PC-9 (cell line): ENCODE data around the gene SFT2D1. TPM values are rescaled to one million over a fixed set of nuclear protein-coding genes. Genes with fewer than 3 reads are reported as not detected.

ENCODE experiments used
- BruUV-seq: library from RNA; stranded (reverse); fragments of 400-500 nt; replicated peaks from 2 replicates; lab custom pipeline; 2021; lab: Mats Ljungman, UMichigan
- CTCF ChIA-PET: fragments of 300-600 bp; sonication (Branson Sonifier 250); formaldehyde crosslinking; loops from one replicate; lab custom pipeline; 2022; ENCODE audit warnings: antibody characterized with exemption; lab: Charles Lee
- POLR2A ChIA-PET: fragments of 300-600 bp; sonication (Branson Sonifier 250); formaldehyde crosslinking; loops from one replicate; lab custom pipeline; 2022; ENCODE audit warnings: antibody characterized with exemption; ENCODE audit not compliant: unreplicated experiment; lab: Charles Lee
- DNase-seq, 2 experiments: peaks; one replicate each; pipeline versions ENCODE4 v3.0.0 to v3.0.0-alpha.2; 2015 to 2022; ENCODE audit warnings: mixed read lengths in 1 of 2
- H2AFZ ChIP-seq: fragments of 200-600 bp; sonication (generic); 2 replicates; pipeline ENCODE4 v1.8.1; 2017; ENCODE audit warnings: antibody characterized with exemption
- H3F3A ChIP-seq: fragments of 200-600 bp; sonication (generic); 2 replicates; pipeline ENCODE4 v1.8.1; 2017; ENCODE audit warnings: antibody characterized with exemption, mild to moderate bottlenecking, low read depth; ENCODE audit not compliant: insufficient read depth
- H3K27ac ChIP-seq: fragments of 200-600 bp; sonication (generic); 2 replicates; pipeline ENCODE4 v1.6.1; 2016; ENCODE audit warnings: mixed run types
- H3K27me3 ChIP-seq: fragments of 200-600 bp; sonication (generic); 2 replicates; pipeline ENCODE4 v1.6.1; 2016; ENCODE audit warnings: low read depth, mixed run types; ENCODE audit not compliant: insufficient read depth
- H3K36me3 ChIP-seq: fragments of 200-600 bp; sonication (generic); 2 replicates; pipeline ENCODE4 v1.6.1; 2016; ENCODE audit warnings: low read depth, mixed run types
- H3K4me1 ChIP-seq: fragments of 200-600 bp; sonication (generic); replicated peaks from 2 replicates; pipeline ENCODE4 v1.6.1; 2016; ENCODE audit warnings: mixed run types; ENCODE audit not compliant: insufficient read depth
- H3K4me2 ChIP-seq: fragments of 200-600 bp; sonication (generic); 2 replicates; pipeline ENCODE4 v1.6.1; 2017; ENCODE audit warnings: mixed run types
- H3K4me3 ChIP-seq: fragments of 200-600 bp; sonication (generic); 2 replicates; pipeline ENCODE4 v1.6.1; 2016; ENCODE audit warnings: mixed run types
- H3K79me2 ChIP-seq: fragments of 200-600 bp; sonication (generic); 2 replicates; pipeline ENCODE4 v1.6.1; 2017; ENCODE audit warnings: low read depth, mixed run types
- H3K9me2 ChIP-seq: fragments of 200-600 bp; sonication (generic); 2 replicates; pipeline ENCODE4 v1.8.1; 2017; ENCODE audit warnings: mild to moderate bottlenecking; ENCODE audit not compliant: insufficient read depth
- H3K9me3 ChIP-seq: fragments of 200-600 bp; sonication (generic); 2 replicates; pipeline ENCODE4 v1.8.1; 2016; ENCODE audit warnings: low read depth; ENCODE audit not compliant: insufficient read depth
- H4K20me1 ChIP-seq: fragments of 200-600 bp; sonication (generic); 2 replicates; pipeline ENCODE4 v1.8.1; 2017; ENCODE audit not compliant: insufficient read depth
- CTCF ChIP-seq: fragments of 200-600 bp; sonication (generic); conservative IDR thresholded peaks from 2 replicates; pipeline ENCODE4 v1.6.1; 2017; ENCODE audit warnings: mixed run types, antibody characterized with exemption, mild to moderate bottlenecking, moderate library complexity
- EZH2 ChIP-seq: fragments of 200-600 bp; sonication (generic); IDR thresholded peaks from 2 replicates; pipeline ENCODE4 v1.8.0; 2017; ENCODE audit warnings: antibody characterized with exemption, low read depth
- intact Hi-C: fragments of 100-400 bp; cut with micrococcal nuclease; formaldehyde crosslinking; loops from one replicate; pipeline ENCODE4 v1.10.0; 2022; ENCODE audit not compliant: unreplicated experiment
- total RNA-seq: library from RNA; stranded (reverse); gene quantifications from 2 replicates; pipeline ENCODE4 v1.2.3, GENCODE V29; 2021

SFT2D1 gene
- total RNA-seq, 1 experiment from 2014 or later: 39.9 TPM

GRCh38 chr6:166308769-166309589 lies 33.4 kb downstream of the SFT2D1 start:
- CTCF ChIA-PET: no interaction called here
- no peak overlapping the region for H3K27ac ChIP-seq
- POLR2A ChIA-PET: no interaction called here
- TF ChIP-seq EZH2: no peak
- TF ChIP-seq CTCF: no peak
- H3K9me3 ChIP-seq: no peaks in the 10 kb centered on the region
- no peak overlapping the region for H3K4me3 ChIP-seq
- no peaks in the 10 kb centered on the region for H3K79me2 ChIP-seq
- no peak overlapping the region for H2AFZ ChIP-seq
- H4K20me1 ChIP-seq: no peaks in the 10 kb centered on the region
- no peaks in the 10 kb centered on the region; the same call in 1 of the 2 replicates for H3K27me3 ChIP-seq
- H3F3A ChIP-seq: no peaks in the 10 kb centered on the region
- no peaks in the 10 kb centered on the region for H3K4me1 ChIP-seq
- intact Hi-C loops: no loop called here
- no peak for DNase-seq
- no peak overlapping the region for H3K4me2 ChIP-seq
- H3K9me2 ChIP-seq: no peaks in the 10 kb centered on the region
- H3K36me3 ChIP-seq: no peaks in the 10 kb centered on the region
- BruUV-seq: no TSS peak

- Histone ChIP-seq H3K4me3 (no peak within 1 kb of the TSS), H3K27me3 (peaks cover 7% of the 10 kb centered on the region), H3K4me1 (no peaks in the 10 kb centered on the region), H3K79me2 (no peaks in the 10 kb centered on the region), H4K20me1 (no peaks in the 10 kb centered on the region), H3K27ac (no peak within 1 kb of the TSS), H3K9me3 (no peaks in the 10 kb centered on the region), H3K9me2 (no peaks in the 10 kb centered on the region), H3K4me2 (no peak within 1 kb of the TSS), H2AFZ (no peak within 1 kb of the TSS), H3K36me3 (no peaks in the 10 kb centered on the region), H3F3A (no peaks in the 10 kb centered on the region)
- DNase-seq: no peak
- intact Hi-C loops: no loop called here
- BruUV-seq: no TSS peak
- no peak for TF ChIP-seq CTCF
- CTCF ChIA-PET: no interaction called here
- POLR2A ChIA-PET: no interaction called here
These were observed 34.1 kb downstream of the SFT2D1 start, which contains the start of gene PRR18 for GRCh38 chr6:166308033-166308768. PRR18 (minus strand) TSS chr6:166308392; CDS start chr6:166308142, 250 bp downstream.

GRCh38 chr6:166307082-166308032 lies 35.0 kb downstream of the SFT2D1 start:
- Histone ChIP-seq H3K79me2 (no peaks in the 10 kb centered on the region), H3K4me3 (no peak overlapping the region), H4K20me1 (no peaks in the 10 kb centered on the region), H3K27me3 (peaks cover 12% of the 10 kb centered on the region), H3K4me2 (no peak overlapping the region), H3K9me3 (no peaks in the 10 kb centered on the region), H3K27ac (no peak overlapping the region), H2AFZ (no peak overlapping the region), H3F3A (no peaks in the 10 kb centered on the region), H3K4me1 (no peaks in the 10 kb centered on the region), H3K36me3 (no peaks in the 10 kb centered on the region), H3K9me2 (no peaks in the 10 kb centered on the region)
- TF ChIP-seq CTCF (no peak), EZH2 (no peak)
- CTCF ChIA-PET: no interaction called here
- BruUV-seq: no TSS peak
- POLR2A ChIA-PET: no interaction called here
- intact Hi-C loops: no loop called here
- DNase-seq: no peak
